CD4-positive, alpha-beta T cell treated with Interleukin-10 for 1 hour (primary cell): Measurements from ENCODE around the gene FAM90A26.
"Not testable (repeated sequence)": the region's sequence is repeated elsewhere in the genome, so short reads cannot be mapped to it uniquely, and the experiment has no call there.

Experiments
- DNase-seq: peaks from one replicate; pipeline ENCODE4 v3.0.0-alpha.2; 2020

Gene FAM90A26

GRCh38 chr4:9169791-9170459 lies at the start of gene FAM90A26:
Gene FAM90A26 (plus strand): TSS chr4:9170409. CDS start chr4:9173173, 2,764 bp downstream.
- not testable (repeated sequence) for DNase-seq

- DNase-seq: not testable (repeated sequence)
These were observed 47.5 kb upstream of the FAM90A26 start for GRCh38 chr4:9122711-9123110.

GRCh38 chr4:9123572-9124007 lies 46.6 kb upstream of the FAM90A26 start:
- peak; percentile 41 for DNase-seq

GRCh38 chr4:9125601-9126161 lies 44.5 kb upstream of the FAM90A26 start:
- not testable (repeated sequence) for DNase-seq

DNA sequence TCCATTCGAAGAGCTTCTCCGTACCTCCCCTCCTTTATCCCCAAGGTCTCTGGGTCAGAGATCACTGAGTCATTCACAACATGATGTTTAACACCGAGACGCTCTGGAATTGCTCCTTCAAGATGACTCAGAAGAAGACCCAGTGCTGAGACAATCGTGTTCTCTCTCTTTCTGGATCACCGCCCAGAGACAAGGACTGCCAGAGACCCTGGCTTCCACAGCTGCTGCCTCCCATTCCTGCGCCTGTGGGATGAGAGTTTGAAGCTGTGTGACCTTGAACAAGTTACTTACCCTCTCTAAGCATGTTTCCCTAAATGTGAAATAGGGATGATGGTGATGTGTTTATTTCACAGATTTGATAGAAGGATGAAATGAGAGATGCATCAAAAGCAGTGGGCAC lies 38.8 kb upstream of the FAM90A26 start:
- not testable (repeated sequence) for DNase-seq

DNA sequence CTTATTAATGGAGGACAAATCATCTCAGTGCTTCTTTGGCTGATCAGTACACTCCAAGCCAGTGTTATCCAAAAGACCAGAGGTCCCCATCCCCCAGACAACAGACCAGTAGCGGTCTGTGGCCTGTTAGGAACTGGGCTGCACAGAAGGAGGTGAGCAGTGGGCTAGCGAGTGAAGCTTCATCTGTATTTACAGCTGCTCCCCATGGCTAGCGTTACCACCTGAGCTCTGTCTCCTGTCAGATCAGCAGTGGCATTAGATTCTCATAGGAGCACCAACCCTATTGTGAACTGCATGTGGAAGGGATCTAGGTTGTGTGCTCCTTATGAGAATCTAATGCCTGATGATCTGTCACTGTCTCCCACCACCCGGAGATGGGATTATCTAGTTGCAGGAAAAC lies 37.4 kb upstream of the FAM90A26 start:
- not testable (repeated sequence) for DNase-seq

- DNase-seq: not testable (repeated sequence)
These were observed 36.2 kb upstream of the FAM90A26 start for GRCh38 chr4:9134011-9134410.

DNA sequence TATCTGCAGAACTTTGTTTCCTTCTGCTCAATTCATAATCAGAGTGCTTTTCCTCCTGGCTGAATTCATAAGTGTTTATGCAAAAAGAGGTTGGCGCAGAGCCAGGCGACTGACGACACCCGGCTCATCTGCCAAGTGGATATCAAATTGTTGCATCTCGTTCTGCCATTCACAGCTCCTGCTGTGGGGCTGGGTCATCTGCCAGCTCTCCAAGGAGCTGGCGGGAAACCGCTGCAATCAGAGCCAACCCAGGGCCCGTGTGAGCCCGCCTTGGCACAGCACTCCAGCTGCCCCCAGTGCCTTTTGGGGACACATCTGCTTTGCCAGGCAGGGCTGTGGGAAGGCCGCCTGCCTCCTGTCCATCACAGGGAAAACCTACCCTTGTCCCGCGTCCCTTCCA lies 35.7 kb upstream of the FAM90A26 start:
- not testable (repeated sequence) for DNase-seq

DNA sequence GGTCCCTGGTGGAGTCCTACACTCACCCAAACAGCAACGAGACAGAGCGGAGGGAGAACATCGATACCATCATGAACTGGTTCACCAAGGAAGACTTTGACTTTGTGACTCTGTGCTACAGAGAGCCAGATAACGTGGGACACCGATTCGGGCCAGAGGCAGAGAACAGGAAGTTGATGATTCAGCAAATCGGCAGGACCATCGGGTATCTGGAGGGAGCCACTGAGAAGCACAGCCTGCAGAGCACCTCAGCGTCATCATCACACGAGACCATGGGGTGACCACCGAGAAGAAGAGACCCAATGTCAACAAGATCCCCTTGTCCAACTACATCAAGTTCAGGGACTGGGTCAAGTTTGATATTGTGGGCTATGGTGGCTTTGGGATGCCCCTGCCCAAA lies 29.2 kb upstream of the FAM90A26 start:
- DNase-seq: not testable (repeated sequence)

DNA sequence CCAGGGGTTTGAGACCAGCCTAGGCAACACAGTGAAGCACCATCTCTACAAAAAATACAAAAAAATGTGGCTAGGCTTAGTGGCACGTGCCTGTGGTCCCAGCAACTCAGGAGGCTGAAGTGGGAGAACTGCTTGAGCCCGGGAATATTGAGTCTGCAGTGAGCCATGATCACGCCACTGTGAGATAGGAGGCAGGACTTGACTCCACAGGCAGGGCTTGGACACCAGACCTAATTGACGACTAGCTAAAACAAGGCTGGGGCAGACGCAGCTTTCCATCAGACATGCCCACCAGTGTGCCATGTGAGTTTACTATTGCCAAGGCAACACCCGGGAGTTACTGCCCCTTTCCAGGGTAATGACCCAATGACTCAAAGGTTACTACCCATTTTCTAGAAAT lies 27.4 kb upstream of the FAM90A26 start:
- not testable (repeated sequence) for DNase-seq

DNA sequence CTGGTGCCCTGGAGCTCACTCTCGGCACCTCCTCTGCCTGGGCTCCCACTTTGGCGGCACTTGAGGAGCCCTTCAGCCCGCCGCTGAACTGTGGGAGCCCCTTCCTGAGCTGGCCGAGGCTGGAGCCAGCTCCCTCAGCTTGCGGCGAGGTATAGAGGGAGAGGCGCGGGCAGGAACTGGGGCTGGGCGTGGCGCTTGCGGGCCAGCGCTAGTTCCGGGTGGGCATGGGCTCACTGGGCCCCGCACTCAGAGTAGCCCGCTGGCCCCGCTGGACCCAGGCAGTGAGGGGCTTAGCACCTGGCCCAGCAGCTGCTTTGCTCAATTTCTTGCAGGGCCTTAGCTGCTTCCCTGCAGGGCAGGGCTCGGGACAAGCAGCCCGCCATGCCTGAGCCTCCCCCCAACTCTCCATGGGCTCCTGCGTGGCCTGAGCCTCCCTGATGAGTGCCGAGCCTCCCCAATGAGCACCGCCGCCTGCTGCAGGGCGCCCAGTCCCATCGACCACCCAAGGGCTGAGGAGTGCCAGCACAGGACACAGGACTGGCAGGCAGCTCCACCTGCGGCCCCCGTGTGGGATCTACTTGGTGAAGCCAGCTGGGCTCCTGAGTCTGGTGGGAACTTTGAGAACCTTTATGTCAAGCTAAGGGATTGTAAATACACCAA lies 26.7 kb upstream of the FAM90A26 start:
- DNase-seq: no peak

DNA sequence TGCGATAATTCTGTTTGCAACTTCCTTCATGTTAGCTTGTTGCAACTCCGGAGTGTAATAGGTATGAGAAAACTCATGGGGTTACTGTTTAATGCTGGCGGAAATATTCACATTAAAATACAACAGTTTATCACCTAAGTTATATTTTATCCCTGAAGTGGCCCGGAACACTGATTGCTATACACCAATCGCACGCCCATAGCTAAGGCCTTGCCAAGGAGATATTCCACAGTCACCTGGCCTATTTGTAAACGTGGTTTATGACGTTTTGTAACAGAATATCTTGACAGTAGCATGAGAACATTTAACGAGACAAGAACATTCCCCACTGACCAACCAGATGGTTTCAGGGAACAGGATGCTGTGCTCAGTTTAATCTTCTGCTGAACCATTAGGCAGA lies 23.2 kb upstream of the FAM90A26 start:
- no peak for DNase-seq

DNA sequence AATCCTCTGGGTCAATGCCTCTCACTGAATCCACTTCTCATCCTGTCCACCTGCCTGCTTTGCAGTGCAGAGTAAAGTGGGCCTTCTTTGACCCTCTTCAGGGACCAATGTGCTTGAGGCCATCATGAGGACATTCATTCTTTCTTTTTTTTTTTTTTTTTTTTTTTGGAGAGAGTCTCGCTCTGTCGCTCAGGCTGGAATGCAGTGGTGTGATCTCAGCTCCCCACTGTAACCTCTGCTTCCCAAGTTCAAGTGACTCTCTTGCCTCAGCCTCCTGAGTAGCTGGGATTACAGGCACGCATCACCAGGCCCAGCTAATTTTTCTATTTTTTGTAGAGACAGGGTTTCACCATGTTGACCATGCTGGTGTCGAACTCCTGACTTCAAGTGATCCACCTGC lies 22.8 kb upstream of the FAM90A26 start:
- DNase-seq: not testable (repeated sequence)

- DNase-seq: not testable (repeated sequence)
These were observed 21.4 kb upstream of the FAM90A26 start for GRCh38 chr4:9148611-9149409.

- DNase-seq: not testable (repeated sequence)
These were observed 18.4 kb upstream of the FAM90A26 start for GRCh38 chr4:9151809-9152179.

DNA sequence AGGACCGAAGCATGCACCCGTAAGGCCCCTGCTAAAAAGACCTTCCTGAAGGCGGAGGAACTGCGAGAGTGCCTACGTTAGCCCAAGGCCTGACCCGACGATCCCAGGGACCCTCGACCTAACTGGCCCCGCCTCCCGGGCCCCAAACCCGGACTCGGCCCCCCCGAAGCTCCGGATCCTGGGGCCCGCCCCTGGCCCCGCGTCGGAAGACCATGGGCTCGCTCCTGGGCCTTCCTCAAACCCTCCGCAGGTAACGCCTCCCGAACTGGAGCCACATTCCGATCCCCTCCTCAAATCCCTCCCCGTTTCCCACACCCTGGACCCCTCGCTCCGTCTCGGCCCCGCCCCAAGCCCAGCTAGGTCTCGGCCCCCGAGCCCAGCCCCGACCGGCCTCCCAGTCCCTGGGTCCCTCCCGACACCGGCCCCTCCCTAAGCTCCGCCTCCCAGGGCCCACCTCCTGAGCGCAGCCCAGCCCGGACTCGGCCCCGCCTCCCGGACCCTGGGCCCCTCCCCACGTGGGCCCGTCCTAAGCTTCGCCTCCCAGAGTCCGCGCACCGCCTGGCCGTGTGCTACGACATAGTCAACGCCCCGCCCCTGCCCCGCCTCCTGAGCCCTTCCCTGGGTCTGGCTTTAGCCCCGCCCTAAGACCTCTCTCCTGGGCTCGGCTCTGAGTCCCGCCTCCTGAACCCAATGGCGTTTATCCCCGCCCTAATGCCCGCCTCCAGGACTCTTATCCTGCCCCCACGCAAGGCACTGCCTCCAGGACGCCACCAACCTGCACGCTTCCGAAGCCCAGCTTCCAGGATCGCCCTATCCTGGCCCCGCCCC lies 17.8 kb upstream of the FAM90A26 start:
- DNase-seq: peak; percentile 99

DNA sequence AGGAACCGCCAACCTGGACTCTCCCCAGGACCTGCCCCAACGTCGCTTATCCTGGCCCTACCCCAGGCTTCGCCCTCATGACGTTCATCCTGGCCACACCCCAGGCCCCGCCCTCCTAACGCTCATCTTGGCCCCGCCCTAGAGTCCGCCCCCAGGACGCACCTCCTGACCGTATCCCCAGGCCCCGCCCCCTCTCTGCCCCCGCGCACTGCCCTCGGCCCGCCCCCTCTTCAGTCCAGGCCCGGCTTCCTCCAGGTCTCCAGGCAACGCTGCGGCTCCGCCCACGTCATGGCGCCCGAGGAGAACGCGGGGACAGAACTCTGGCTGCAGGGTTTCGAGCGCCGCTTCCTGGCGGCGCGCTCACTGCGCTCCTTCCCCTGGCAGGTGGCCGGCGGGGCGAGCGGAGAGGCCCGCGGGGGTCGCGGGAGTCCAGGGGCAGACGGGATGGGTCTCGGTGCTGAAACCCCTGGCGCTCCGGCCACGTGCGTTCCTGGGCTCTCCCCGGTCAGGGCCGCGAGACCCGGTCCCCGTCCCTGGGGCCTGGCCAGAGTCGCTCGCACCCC lies 17.1 kb upstream of the FAM90A26 start:
- peak; percentile 98 for DNase-seq

GRCh38 chr4:9153571-9154157 lies 16.5 kb upstream of the FAM90A26 start:
- peak; percentile 7 for DNase-seq

GRCh38 chr4:9155101-9155886 lies 14.9 kb upstream of the FAM90A26 start:
- DNase-seq: peak; percentile 14

DNA sequence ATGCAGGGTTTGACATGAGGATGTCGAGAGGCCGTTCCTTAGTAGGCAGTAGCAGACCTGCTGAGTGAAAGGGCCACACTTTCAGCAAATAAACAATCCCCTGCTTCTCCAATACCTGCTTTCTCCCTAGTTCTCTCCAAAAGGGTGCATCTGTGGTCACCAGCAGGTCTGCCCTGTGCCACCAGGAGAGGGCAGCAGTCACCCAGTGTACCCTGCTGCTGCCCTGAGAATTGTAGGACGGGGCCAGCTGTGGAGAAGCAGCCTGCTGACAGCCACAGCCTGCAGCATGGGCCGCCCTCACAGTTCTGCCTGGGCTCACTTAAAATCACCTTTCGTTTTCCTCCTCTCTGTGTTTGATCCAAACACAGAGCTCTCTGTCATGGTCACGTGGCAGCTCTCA lies 11.8 kb upstream of the FAM90A26 start:
- peak; percentile 47 for DNase-seq

- DNase-seq: not testable (repeated sequence)
These were observed 10.2 kb upstream of the FAM90A26 start for GRCh38 chr4:9160046-9160445.
